Tibial nerve (tissue), 3 donors: ENCODE results near the gene MED15.

Experiments used
- CTCF ChIP-seq, 5 experiments: fragments of 200-600 bp in 3 of 5; fragments of 450-650 bp in 2 of 5; sonication (generic) in 3 of 5; IDR thresholded peaks; one replicate each; pipeline ENCODE4 v1.5.1; 2016 to 2019; ENCODE audit warnings: antibody characterized with exemption in 5 of 5, mild to moderate bottlenecking in 3 of 5, moderate library complexity in 2 of 5
- POLR2A ChIP-seq, 2 donors: fragments of 450-650 bp; IDR thresholded peaks; one replicate each; pipeline ENCODE4 v1.6.1; 2017; ENCODE audit warnings: antibody characterized with exemption in 2 of 2, mild to moderate bottlenecking in 2 of 2, moderate library complexity in 2 of 2

GRCh38 chr22:20629401-20629800 lies 122.0 kb downstream of the MED15 start:
- TF ChIP-seq CTCF (IDR thresholded peaks at IDR 0.05) (no peak), POLR2A (IDR thresholded peaks at IDR 0.05) (no peak)
